Measurements from ENCODE around the gene CHRND. TPM values are rescaled to one million over a fixed set of nuclear protein-coding genes. Genes with fewer than 3 reads are reported as not detected.

Gene CHRND
- total and polyA plus RNA-seq, 2 of the 8 experiments (the other 6 are each of a cell fraction or from before 2014, with no cell fraction given) = 0.24 TPM; not detected in 1

DNA sequence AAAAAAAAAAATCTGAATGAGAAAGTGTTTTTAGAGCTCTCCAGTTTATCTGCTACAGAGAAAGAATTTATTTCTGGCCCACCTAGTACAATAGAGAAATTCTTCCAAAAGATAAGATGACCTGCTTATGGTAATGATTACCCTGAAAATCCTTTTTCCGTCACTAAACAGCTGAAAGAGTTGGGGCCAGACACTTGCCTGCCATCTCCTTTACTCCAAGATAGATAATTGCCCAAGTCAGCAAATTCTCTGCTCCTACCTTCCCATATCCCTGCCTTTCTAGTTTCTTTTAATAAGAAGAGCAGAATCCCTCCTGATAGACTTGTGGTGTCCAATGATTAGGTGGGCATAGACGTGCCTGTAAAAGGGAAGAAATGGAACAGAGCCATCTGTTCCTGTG lies 52.7 kb downstream of the CHRND start:
- no peaks in the 10 kb centered on the region for H3K79me1 ChIP-seq (ENCODE audit: low read depth, low read length)
- no peak overlapping the region for H2BK20ac ChIP-seq (ENCODE audit: low read length)
- H3K9ac ChIP-seq (replicated peaks in 1 of 4; ENCODE audit: extremely low read depth in 1 of 4, low read depth in 3 of 4, low read length in 3 of 4) = no peak overlapping the region
- H3K56ac ChIP-seq (replicated peaks; ENCODE audit: insufficient read length, low read depth, low read length) = no peak overlapping the region
- no peak overlapping the region for H3K14ac ChIP-seq (ENCODE audit: insufficient read length)
- no peak overlapping the region for H2AFZ ChIP-seq (ENCODE audit: low read length)
- H3K4ac ChIP-seq (replicated peaks; ENCODE audit: insufficient read length, low read depth, low read length) = no peak overlapping the region
- H3K4me1 ChIP-seq (replicated peaks in 1 of 4; ENCODE audit: control insufficient read depth in 3 of 4, insufficient read depth in 4 of 4, low read length in 3 of 4) = no peaks in the 10 kb centered on the region
- no peak overlapping the region for H2BK12ac ChIP-seq (ENCODE audit: low read depth, low read length)
- no peak overlapping the region for H2BK5ac ChIP-seq (ENCODE audit: low read depth, low read length)
- H3K4me3 ChIP-seq (ENCODE audit: extremely low read depth in 1 of 4, insufficient read depth in 2 of 4, low read depth in 3 of 4, low read length in 4 of 4) = no peak overlapping the region
- no peaks in the 10 kb centered on the region for H3K9me3 ChIP-seq (ENCODE audit: insufficient read depth in 2 of 2, low read depth in 1 of 2, low read length in 1 of 2)
- no peak overlapping the region for H4K5ac ChIP-seq (ENCODE audit: insufficient read length, low read depth, low read length)
- no peaks in the 10 kb centered on the region for H3K23me2 ChIP-seq (ENCODE audit: low read depth, low read length)
- POLR2A ChIA-PET (ENCODE audit: partially characterized antibody) = interaction anchor here (1.5 kb wide), 1 partner anchor 28 kb away, joined by 6 read pairs; the partner anchor contains the start of genes EIF4E2 and TIGD1
- H4K91ac ChIP-seq (replicated peaks; ENCODE audit: insufficient read length, low read length) = no peak overlapping the region
- no peak overlapping the region for H3K18ac ChIP-seq (ENCODE audit: extremely low read depth, low read length)
- H2AK5ac ChIP-seq (ENCODE audit: low read depth, low read length) = no peak overlapping the region
- no peak overlapping the region for H3K27ac ChIP-seq (ENCODE audit: low read depth, low read length)
- no peak overlapping the region for H2BK15ac ChIP-seq (ENCODE audit: low read length)
- H3K23ac ChIP-seq (ENCODE audit: insufficient read length) = no peak overlapping the region
- no peaks in the 10 kb centered on the region for H4K20me1 ChIP-seq (replicated peaks in 1 of 2; ENCODE audit: control insufficient read depth in 1 of 2, insufficient read depth in 2 of 2, low read length in 2 of 2)
- no peak overlapping the region for H4K8ac ChIP-seq (ENCODE audit: extremely low read depth, insufficient read depth, low read length)
- H3K4me2 ChIP-seq (ENCODE audit: insufficient read depth in 1 of 2, low read depth in 2 of 2, low read length in 2 of 2) = no peak overlapping the region
- CTCF ChIA-PET (ENCODE audit: partially characterized antibody) = interaction anchor here (0.6 to 1.7 kb wide), 2 partner anchors 8 to 33 kb away, joined by 3 to 6 read pairs; no protein-coding TSS in a partner anchor
- WGBS, 2 experiments (ENCODE audit: extremely low coverage in 1 of 2, insufficient coverage in 1 of 2, insufficient read length in 1 of 2, insufficient replicate concordance in 2 of 2, low coverage in 1 of 2, low lambda C conversion rate in 2 of 2, missing lambda C conversion rate in 1 of 2) = 86% methylated on average over 2 of the region's 2 CpGs; no CpG with 5 or more reads in 1 of the 2 experiments
- no peaks in the 10 kb centered on the region for H3K79me2 ChIP-seq (ENCODE audit: control insufficient read depth in 1 of 2, insufficient read depth in 2 of 2, low read length in 2 of 2)
- no peaks in the 10 kb centered on the region for H3K27me3 ChIP-seq (replicated peaks in 1 of 4; ENCODE audit: control insufficient read depth in 3 of 4, extremely low read depth in 1 of 4, insufficient read depth in 3 of 4, low read length in 3 of 4)
- DNase-seq (ENCODE audit: low read depth in 1 of 2, low spot score in 2 of 2) = no peak
- H3K36me3 ChIP-seq (ENCODE audit: control insufficient read depth in 2 of 4, insufficient read depth in 4 of 4, low read length in 3 of 4) = peaks cover 2 to 33% (median 10%) of the 10 kb centered on the region in 4 experiments; a peak in 7 of 8 replicates
- no peak overlapping the region for H2BK120ac ChIP-seq (replicated peaks; ENCODE audit: low read depth, low read length)
- no peak for FAIRE-seq
- TF ChIP-seq CREB1 (IDR thresholded peaks at IDR 0.05) (no peak), ZNF274 (IDR thresholded peaks at IDR 0.05; ENCODE audit: borderline replicate concordance, extremely low read depth, low read length) (no peak), JUND (IDR thresholded peaks at IDR 0.05; ENCODE audit: low read length) (no peak), BRCA1 (IDR thresholded peaks at IDR 0.05; ENCODE audit: low read depth, low read length) (no peak), SIN3A (conservative IDR thresholded peaks at IDR 0.05 in 1 of 2, IDR thresholded peaks at IDR 0.05 in 1 of 2; ENCODE audit: low read depth in 1 of 2, low read length in 2 of 2) (no peak), KDM1A (IDR thresholded peaks at IDR 0.05; ENCODE audit: borderline replicate concordance, low read length) (no peak), TCF12 (IDR thresholded peaks at IDR 0.05; ENCODE audit: low read depth, low read length) (no peak), SIX5 (IDR thresholded peaks at IDR 0.05; ENCODE audit: low read depth, low read length) (no peak), CBX5 (IDR thresholded peaks at IDR 0.05; ENCODE audit: low read depth, low read length) (no peak), FOSL1 (IDR thresholded peaks at IDR 0.05; ENCODE audit: insufficient read depth, low read depth, low read length) (no peak), SP2 (IDR thresholded peaks at IDR 0.05; ENCODE audit: low read length) (no peak), CBX8 (IDR thresholded peaks at IDR 0.05; ENCODE audit: borderline replicate concordance, low read depth, low read length) (no peak), YY1 (IDR thresholded peaks at IDR 0.05; ENCODE audit: low read depth, low read length) (no peak), TEAD4 (IDR thresholded peaks at IDR 0.05; ENCODE audit: low read depth, low read length) (no peak)
- TF ChIP-seq, protein P1, sequence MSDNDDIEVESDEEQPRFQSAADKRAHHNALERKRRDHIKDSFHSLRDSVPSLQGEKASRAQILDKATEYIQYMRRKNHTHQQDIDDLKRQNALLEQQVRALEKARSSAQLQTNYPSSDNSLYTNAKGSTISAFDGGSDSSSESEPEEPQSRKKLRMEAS (IDR thresholded peaks at IDR 0.05) = no peak
